NK-92 (cell line): ENCODE measurements around the gene TCEA2.

ENCODE experiments used
- DNase-seq: peaks from one replicate; lab custom pipeline; 2025; ENCODE audit not compliant: unreplicated experiment; lab: John Stamatoyannopoulos, UW

TCEA2 gene

GRCh38 chr20:64048402-64049044 lies 14.5 kb upstream of the TCEA2 start:
- DNase-seq = no peak

GRCh38 chr20:64049060-64049877 lies 13.7 kb upstream of the TCEA2 start, which contains the start of gene SOX18:
Gene SOX18, minus strand, starts transcription at chr20:64049639. Its CDS starts 123 bp downstream, at chr20:64049516.
- no peak for DNase-seq

- DNase-seq = no peak
These were observed 13.1 kb upstream of the TCEA2 start for GRCh38 chr20:64049878-64050260.

GRCh38 chr20:64050261-64051032 lies 12.6 kb upstream of the TCEA2 start:
- no peak for DNase-seq

- DNase-seq = no peak
These were observed 12.0 kb upstream of the TCEA2 start for GRCh38 chr20:64051033-64051452.

- no peak for DNase-seq
These were observed 11.3 kb upstream of the TCEA2 start for GRCh38 chr20:64051561-64052325.

GRCh38 chr20:64052326-64052722 lies 10.7 kb upstream of the TCEA2 start:
- DNase-seq = no peak

GRCh38 chr20:64052987-64053840 lies 9.8 kb upstream of the TCEA2 start:
- DNase-seq = no peak

- DNase-seq = no peak
These were observed 8.9 kb upstream of the TCEA2 start for GRCh38 chr20:64053841-64054661.

GRCh38 chr20:64055396-64055892 lies 7.6 kb upstream of the TCEA2 start:
- no peak for DNase-seq

GRCh38 chr20:64055893-64056638 lies 6.9 kb upstream of the TCEA2 start:
- no peak for DNase-seq

- no peak for DNase-seq
These were observed 6.4 kb upstream of the TCEA2 start for GRCh38 chr20:64056639-64056888.

- DNase-seq = no peak
These were observed 5.9 kb upstream of the TCEA2 start for GRCh38 chr20:64056889-64057627.

GRCh38 chr20:64057628-64058498 lies 5.1 kb upstream of the TCEA2 start:
- no peak for DNase-seq

- DNase-seq = no peak
These were observed 4.5 kb upstream of the TCEA2 start for GRCh38 chr20:64058536-64058935.

- DNase-seq = no peak
These were observed 762 bp upstream of the TCEA2 start for GRCh38 chr20:64062276-64062595.
